Stimulated activated CD4-positive, alpha-beta T cell treated with anti-CD3 and anti-CD28 coated beads, Interleukin-12 subunit alpha, Interleukin-12 subunit beta, amount 100 ng/mL, for 48 hours (primary cell): Measurements from ENCODE around the gene VAV2.
"Not testable (repeated sequence)": the region's sequence is repeated elsewhere in the genome, so short reads cannot be mapped to it uniquely, and the experiment has no call there.

Experiments used
- DNase-seq, 3 donors: peaks; one replicate each; pipeline ENCODE4 v3.0.0-alpha.2; 2020; ENCODE audit warnings: low read depth in 2 of 3, low spot score in 1 of 3

VAV2 gene

GRCh38 chr9:133998915-133999595 is 6.9 kb upstream of the VAV2 start:
- no peak for DNase-seq

GRCh38 chr9:133997584-133997983 is 5.5 kb upstream of the VAV2 start:
- no peak for DNase-seq

GRCh38 chr9:133996531-133997520 is 4.7 kb upstream of the VAV2 start:
- no peak for DNase-seq

GRCh38 chr9:133995012-133995896 is 3.1 kb upstream of the VAV2 start:
- no peak for DNase-seq

GRCh38 chr9:133994353-133995011 is 2.4 kb upstream of the VAV2 start:
- peak; percentile 48 to 85 (median 71) for DNase-seq

- no peak for DNase-seq
Measured at GRCh38 chr9:133993635-133994253, 1.6 kb upstream of the VAV2 start.

GRCh38 chr9:133992780-133993634 is 883 bp upstream of the VAV2 start:
- DNase-seq: peak; percentile 29 to 73 (median 56)

GRCh38 chr9:133991214-133991921 is 756 bp downstream of the VAV2 start:
- no peak for DNase-seq

GRCh38 chr9:133990366-133991213 is 1.5 kb downstream of the VAV2 start:
- DNase-seq: no peak

- no peak for DNase-seq
Measured at GRCh38 chr9:133989625-133990365, 2.3 kb downstream of the VAV2 start.

GRCh38 chr9:133988771-133989170 is 3.4 kb downstream of the VAV2 start:
- DNase-seq: not testable (repeated sequence)

GRCh38 chr9:133987946-133988665 is 4.0 kb downstream of the VAV2 start:
- no peak for DNase-seq

GRCh38 chr9:133987446-133987788 is 4.7 kb downstream of the VAV2 start:
- no peak for DNase-seq

GRCh38 chr9:133986774-133987445 is 5.2 kb downstream of the VAV2 start:
- DNase-seq: no peak

- DNase-seq: no peak
Measured at GRCh38 chr9:133986061-133986460, 6.1 kb downstream of the VAV2 start.
